ENCODE measurements around the gene ABCA2. TPM values are rescaled to one million over a fixed set of nuclear protein-coding genes. Genes with fewer than 3 reads are reported as not detected.

ABCA2 gene
- total and polyA plus RNA-seq, 9 of the 15 experiments (the other 6 are each of a cell fraction or from before 2014, with no cell fraction given): 0.69 to 16.3 (median 6.1) TPM; not detected in 2

DNA sequence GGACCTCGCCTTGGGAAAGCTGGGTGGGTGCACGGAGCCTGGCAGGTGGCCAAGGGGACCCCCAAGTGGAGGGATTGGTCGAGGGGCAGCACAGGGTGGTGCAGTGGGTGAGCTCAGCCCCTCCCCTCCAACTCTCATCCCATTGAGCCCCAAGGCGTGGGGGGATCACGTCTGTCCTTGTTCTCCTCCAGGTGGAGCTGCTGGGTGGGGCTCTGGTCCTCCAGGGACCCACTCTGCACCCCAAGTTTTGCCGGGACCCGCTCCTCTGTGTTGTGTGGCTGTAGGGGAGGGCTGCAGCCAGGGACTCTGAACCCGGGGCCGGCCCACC lies 7.4 kb upstream of the ABCA2 start:
- 20% methylated on average over 8 of the region's 9 CpGs for WGBS (ENCODE audit: insufficient coverage, low coverage, missing lambda C conversion rate)
- DNase-seq (ENCODE audit: extremely low read depth in 1 of 4, low spot score in 3 of 4): peak in 1 of 4 experiments; percentile 24
- POLR2A ChIA-PET: interaction anchor here (0.6 to 1.8 kb wide), 9 partner anchors 9 to 475 kb away, joined by 3 to 8 read pairs (median 3); partner anchors contain the start of genes DPP7 and SAPCD2
- Histone ChIP-seq H2AFZ (ENCODE audit: low read depth, low read length) (0 out of 2 replicates have a peak overlapping the region, but pooled peaks have one; percentile 37), H3K9ac (ENCODE audit: insufficient read depth in 1 of 2, low read depth in 2 of 2, low read length in 2 of 2) (no peak overlapping the region), H3K4me1 (replicated peaks in 1 of 2; ENCODE audit: control insufficient read depth in 2 of 2, insufficient read depth in 2 of 2, low read length in 2 of 2) (peaks cover 0 to 69% of the 10 kb centered on the region in 2 experiments; a peak in 3 of 5 replicates), H4K20me1 (replicated peaks; ENCODE audit: control insufficient read depth, insufficient read depth, low read length) (no peaks in the 10 kb centered on the region), H3K4me2 (ENCODE audit: insufficient read depth, low read length) (no peak overlapping the region), H3K9me3 (replicated peaks; ENCODE audit: control insufficient read depth, insufficient read depth, low read depth, low read length) (no peaks in the 10 kb centered on the region), H3K36me3 (ENCODE audit: control insufficient read depth, insufficient read depth, low read length) (no peaks in the 10 kb centered on the region), H3K27ac (ENCODE audit: extremely low read depth, low read depth, low read length) (no peak overlapping the region), H3K79me2 (ENCODE audit: control insufficient read depth, insufficient read depth, low read length) (no peaks in the 10 kb centered on the region), H3K9me1 (ENCODE audit: control insufficient read depth, insufficient read depth, low read length) (no peaks in the 10 kb centered on the region), H3K27me3 (ENCODE audit: control insufficient read depth in 2 of 2, insufficient read depth in 2 of 2, low read length in 2 of 2) (peaks cover 0 to 16% of the 10 kb centered on the region in 2 experiments; a peak in 1 of 5 replicates), H3K4me3 (no peak overlapping the region)
- peak; percentile 62 for ATAC-seq
- CTCF ChIA-PET (ENCODE audit: low intra/inter-chr PET ratio): interaction anchor here (2.2 to 3.7 kb wide), 2 partner anchors 87 to 248 kb away, joined by 10 to 47 read pairs; no protein-coding TSS in a partner anchor
- in situ Hi-C loops (cut with MboI): loop anchor here (5.0 kb wide), 2 partner anchors 88 to 263 kb away; partner anchors contain the start of gene C8G
- TF ChIP-seq ZNF717 (CRISPR knock-in tag; IDR thresholded peaks at IDR 0.05) (no peak), ESRRA (IDR thresholded peaks at IDR 0.05; ENCODE audit: borderline replicate concordance, low read depth) (0 out of 2 replicates have a peak, but pooled peaks have one; percentile 0), KLF16 (IDR thresholded peaks at IDR 0.05) (0 out of 2 replicates have a peak, but pooled peaks have one; percentile 2), PTRF (tag; IDR thresholded peaks at IDR 0.05) (no peak), U2AF1 (optimal IDR thresholded peaks at IDR 0.05; ENCODE audit: low read depth, low read length) (no peak), KHSRP (IDR thresholded peaks at IDR 0.05) (no peak)
- TF ChIP-seq, protein P1, sequence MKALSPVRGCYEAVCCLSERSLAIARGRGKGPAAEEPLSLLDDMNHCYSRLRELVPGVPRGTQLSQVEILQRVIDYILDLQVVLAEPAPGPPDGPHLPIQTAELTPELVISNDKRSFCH (CRISPR knock-in tag; IDR thresholded peaks at IDR 0.05): no peak
- TF ChIP-seq, protein P1 (tag; IDR thresholded peaks at IDR 0.05): no peak
- TF ChIP-seq, protein P2, sequence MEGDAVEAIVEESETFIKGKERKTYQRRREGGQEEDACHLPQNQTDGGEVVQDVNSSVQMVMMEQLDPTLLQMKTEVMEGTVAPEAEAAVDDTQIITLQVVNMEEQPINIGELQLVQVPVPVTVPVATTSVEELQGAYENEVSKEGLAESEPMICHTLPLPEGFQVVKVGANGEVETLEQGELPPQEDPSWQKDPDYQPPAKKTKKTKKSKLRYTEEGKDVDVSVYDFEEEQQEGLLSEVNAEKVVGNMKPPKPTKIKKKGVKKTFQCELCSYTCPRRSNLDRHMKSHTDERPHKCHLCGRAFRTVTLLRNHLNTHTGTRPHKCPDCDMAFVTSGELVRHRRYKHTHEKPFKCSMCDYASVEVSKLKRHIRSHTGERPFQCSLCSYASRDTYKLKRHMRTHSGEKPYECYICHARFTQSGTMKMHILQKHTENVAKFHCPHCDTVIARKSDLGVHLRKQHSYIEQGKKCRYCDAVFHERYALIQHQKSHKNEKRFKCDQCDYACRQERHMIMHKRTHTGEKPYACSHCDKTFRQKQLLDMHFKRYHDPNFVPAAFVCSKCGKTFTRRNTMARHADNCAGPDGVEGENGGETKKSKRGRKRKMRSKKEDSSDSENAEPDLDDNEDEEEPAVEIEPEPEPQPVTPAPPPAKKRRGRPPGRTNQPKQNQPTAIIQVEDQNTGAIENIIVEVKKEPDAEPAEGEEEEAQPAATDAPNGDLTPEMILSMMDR (IDR thresholded peaks at IDR 0.05 in 2 of 3, conservative IDR thresholded peaks at IDR 0.05 in 1 of 3; ENCODE audit: insufficient read depth in 2 of 3, low read depth in 1 of 3, low read length in 3 of 3): peak in 1 of 3 experiments; percentile 22; a peak in 1 of 6 replicates
- FAIRE-seq: no peak
- no TSS peak for BruUV-seq (replicated peaks)
- intact Hi-C loops (cut with micrococcal nuclease): loop anchor here (1.0 to 2.0 kb wide), 4 partner anchors 31 to 193 kb away; partner anchors contain the start of gene AJM1
